H1 (cell line): ENCODE measurements around the gene PPCDC. TPM values are rescaled to one million over a fixed set of nuclear protein-coding genes. Genes with fewer than 3 reads are reported as not detected.

Experiments
- CTCF ChIA-PET: fragments of 300-600 bp; sonication (Branson Sonifier 250); formaldehyde crosslinking; loops from one replicate; lab custom pipeline; 2021; ENCODE audit not compliant: partially characterized antibody; lab: Charles Lee
- POLR2A ChIA-PET: fragments of 300-600 bp; sonication (Branson Sonifier 250); formaldehyde crosslinking; loops from one replicate; lab custom pipeline; 2021; ENCODE audit warnings: inconsistent platforms; ENCODE audit not compliant: partially characterized antibody; lab: Charles Lee
- DNase-seq, 2 experiments: peaks; one replicate each; pipeline versions ENCODE4 v3.0.0 to v3.0.0-alpha.2; 2010 to 2022; ENCODE audit warnings: low spot score in 2 of 2, low read depth in 1 of 2, mixed read lengths in 1 of 2
- FAIRE-seq: peaks from 2 replicates; lab custom pipeline; 2011; peaks lifted over from hg19 to GRCh38; lab: Jason Lieb, UNC
- H2AFZ ChIP-seq: 2 replicates; pipeline ENCODE4 v1.8.1; 2012; ENCODE audit warnings: low read length, inconsistent platforms
- H2AK5ac ChIP-seq: 2 replicates; pipeline ENCODE4 v1.6.1; 2013; ENCODE audit warnings: low read depth, low read length
- H2BK120ac ChIP-seq: replicated peaks from 2 replicates; pipeline ENCODE3; 2013; ENCODE audit warnings: low read depth, low read length, inconsistent platforms
- H2BK12ac ChIP-seq: 2 replicates; pipeline ENCODE4 v1.6.1; 2013; ENCODE audit warnings: low read depth, low read length
- H2BK15ac ChIP-seq: 2 replicates; pipeline ENCODE4 v1.6.1; 2013; ENCODE audit warnings: low read length
- H2BK20ac ChIP-seq: 2 replicates; pipeline ENCODE4 v1.6.1; 2013; ENCODE audit warnings: low read length
- H2BK5ac ChIP-seq: 2 replicates; pipeline ENCODE4 v1.6.1; 2013; ENCODE audit warnings: low read depth, low read length
- H3K14ac ChIP-seq: 2 replicates; pipeline ENCODE4 v1.6.1; 2013; ENCODE audit warnings: inconsistent platforms; ENCODE audit not compliant: insufficient read length
- H3K18ac ChIP-seq: 2 replicates; pipeline ENCODE4 v1.6.1; 2013; ENCODE audit warnings: low read length; ENCODE audit errors: extremely low read depth
- H3K23ac ChIP-seq: 2 replicates; pipeline ENCODE4 v1.6.1; 2013; ENCODE audit warnings: inconsistent platforms; ENCODE audit not compliant: insufficient read length
- H3K23me2 ChIP-seq: 2 replicates; pipeline ENCODE4 v1.6.1; 2013; ENCODE audit warnings: low read depth, low read length
- H3K27ac ChIP-seq: 2 replicates; pipeline ENCODE4 v1.6.1; 2011; ENCODE audit warnings: low read depth, low read length, inconsistent platforms
- H3K27me3 ChIP-seq, 4 experiments: replicated peaks in 1 of 4; 1 replicate in 1 of 4; 2 replicates in 3 of 4; pipeline versions ENCODE4 v1.6.1 to v1.8.1; 2011 to 2013; ENCODE audit warnings: low read length in 3 of 4, mild to moderate bottlenecking in 3 of 4, inconsistent platforms in 2 of 4, mixed read lengths in 2 of 4, moderate library complexity in 1 of 4; ENCODE audit not compliant: control insufficient read depth in 3 of 4, insufficient read depth in 3 of 4; ENCODE audit errors: extremely low read depth in 1 of 4
- H3K36me3 ChIP-seq, 4 experiments: 2 replicates each; pipeline versions ENCODE4 v1.6.1 to v1.8.1; 2011 to 2013; ENCODE audit warnings: mild to moderate bottlenecking in 4 of 4, low read length in 3 of 4, moderate library complexity in 2 of 4, control low read depth in 1 of 4, inconsistent platforms in 1 of 4; ENCODE audit not compliant: insufficient read depth in 4 of 4, control insufficient read depth in 2 of 4
- H3K4ac ChIP-seq: replicated peaks from 2 replicates; pipeline ENCODE3; 2013; ENCODE audit warnings: low read length, low read depth, mixed read lengths, inconsistent platforms; ENCODE audit not compliant: insufficient read length
- H3K4me1 ChIP-seq, 4 experiments: replicated peaks in 1 of 4; 1 replicate in 1 of 4; 2 replicates in 3 of 4; pipeline versions ENCODE4 v1.6.1 to v1.8.1; 2011 to 2013; ENCODE audit warnings: low read length in 3 of 4, inconsistent platforms in 2 of 4, mixed read lengths in 1 of 4; ENCODE audit not compliant: insufficient read depth in 4 of 4, control insufficient read depth in 3 of 4
- H3K4me2 ChIP-seq, 2 experiments: 2 replicates each; pipeline versions ENCODE4 v1.6.1 to v1.8.1; 2011 to 2013; ENCODE audit warnings: low read depth in 2 of 2, low read length in 2 of 2, control low read depth in 1 of 2, inconsistent platforms in 1 of 2, mild to moderate bottlenecking in 1 of 2; ENCODE audit not compliant: insufficient read depth in 1 of 2
- H3K4me3 ChIP-seq, 4 experiments: fragments of 200-600, 300-600 bp in 1 of 4; sonication (generic), shearing (Covaris generic), sonication (Bioruptor Twin) in 1 of 4; 2 replicates each; pipeline versions ENCODE4 v1.5.1 to v1.8.1; 2011 to 2016; ENCODE audit warnings: low read length in 4 of 4, low read depth in 3 of 4, control low read depth in 2 of 4, inconsistent platforms in 2 of 4, mild to moderate bottlenecking in 2 of 4, mixed read lengths in 1 of 4, moderate library complexity in 1 of 4; ENCODE audit not compliant: insufficient read depth in 2 of 4; ENCODE audit errors: extremely low read depth in 1 of 4
- H3K56ac ChIP-seq: replicated peaks from 2 replicates; pipeline ENCODE3; 2013; ENCODE audit warnings: low read depth, mild to moderate bottlenecking, mixed read lengths, low read length, inconsistent platforms; ENCODE audit not compliant: insufficient read length
- H3K79me1 ChIP-seq: 2 replicates; pipeline ENCODE4 v1.6.1; 2013; ENCODE audit warnings: low read depth, low read length, control low read depth
- H3K79me2 ChIP-seq, 2 experiments: 2 replicates each; pipeline versions ENCODE4 v1.6.1 to v1.8.1; 2012 to 2013; ENCODE audit warnings: low read length in 2 of 2, mild to moderate bottlenecking in 2 of 2, inconsistent platforms in 1 of 2; ENCODE audit not compliant: insufficient read depth in 2 of 2, control insufficient read depth in 1 of 2
- H3K9ac ChIP-seq, 4 experiments: replicated peaks in 1 of 4; 1 replicate in 1 of 4; 2 replicates in 3 of 4; pipeline versions ENCODE4 v1.6.1 to v1.8.1; 2011 to 2013; ENCODE audit warnings: low read depth in 3 of 4, low read length in 3 of 4, control low read depth in 2 of 4, mild to moderate bottlenecking in 2 of 4, moderate library complexity in 2 of 4, inconsistent platforms in 1 of 4; ENCODE audit errors: extremely low read depth in 1 of 4
- H3K9me3 ChIP-seq, 2 experiments: 2 replicates each; pipeline versions ENCODE4 v1.6.1 to v1.8.1; 2012 to 2013; ENCODE audit warnings: mild to moderate bottlenecking in 2 of 2, moderate library complexity in 2 of 2, control low read depth in 1 of 2, inconsistent platforms in 1 of 2, low read depth in 1 of 2, low read length in 1 of 2, mixed read lengths in 1 of 2; ENCODE audit not compliant: insufficient read depth in 2 of 2
- H4K20me1 ChIP-seq, 2 experiments: replicated peaks in 1 of 2; 2 replicates each; pipeline versions ENCODE3 to v1.8.1; 2011 to 2013; ENCODE audit warnings: inconsistent platforms in 2 of 2, low read length in 2 of 2, mild to moderate bottlenecking in 1 of 2; ENCODE audit not compliant: insufficient read depth in 2 of 2, control insufficient read depth in 1 of 2
- H4K5ac ChIP-seq: 2 replicates; pipeline ENCODE4 v1.6.1; 2013; ENCODE audit warnings: low read length, low read depth, mixed read lengths, inconsistent platforms; ENCODE audit not compliant: insufficient read length
- H4K8ac ChIP-seq: 2 replicates; pipeline ENCODE4 v1.8.0; 2013; ENCODE audit warnings: mild to moderate bottlenecking, moderate library complexity, low read length, inconsistent platforms; ENCODE audit not compliant: insufficient read depth; ENCODE audit errors: extremely low read depth
- H4K91ac ChIP-seq: replicated peaks from 2 replicates; pipeline ENCODE3; 2013; ENCODE audit warnings: low read length, mixed read lengths, inconsistent platforms; ENCODE audit not compliant: insufficient read length
- ASH2L ChIP-seq: fragments of 200-600, 300-600 bp; sonication (generic); IDR thresholded peaks from one replicate; pipeline ENCODE4 v1.7.1; 2017; ENCODE audit warnings: low read length
- BACH1 ChIP-seq: IDR thresholded peaks from 2 replicates; pipeline ENCODE4 v1.6.1; 2012; ENCODE audit warnings: low read length, improper control_type of control experiment
- CBX8 ChIP-seq: fragments of 300-800, 300-1000 bp; sonication (generic); IDR thresholded peaks from 2 replicates; pipeline ENCODE4 v1.7.1; 2016; ENCODE audit warnings: low read depth, low read length, borderline replicate concordance
- CHD1 ChIP-seq: IDR thresholded peaks from 2 replicates; pipeline ENCODE4 v1.6.1; 2012; ENCODE audit warnings: low read depth, low read length, improper control_type of control experiment
- CTBP2 ChIP-seq: IDR thresholded peaks from 2 replicates; pipeline ENCODE4 v1.7.0; 2011; ENCODE audit warnings: borderline replicate concordance, mild to moderate bottlenecking, moderate library complexity, mixed read lengths, low read length; ENCODE audit not compliant: insufficient read depth, insufficient read length
- EP300 ChIP-seq, 2 experiments: IDR thresholded peaks; 1 replicate in 1 of 2; 2 replicates in 1 of 2; pipeline ENCODE4 v1.6.1; 2011 to 2012; ENCODE audit warnings: low read depth in 2 of 2, low read length in 2 of 2, mild to moderate bottlenecking in 2 of 2, borderline replicate concordance in 1 of 2, inconsistent platforms in 1 of 2, moderate library complexity in 1 of 2
- HDAC6 ChIP-seq: IDR thresholded peaks from one replicate; pipeline ENCODE4 v1.7.1; 2012; ENCODE audit warnings: low read depth, mild to moderate bottlenecking, inconsistent platforms, low read length, moderate library complexity
- KDM4A ChIP-seq: IDR thresholded peaks from one replicate; pipeline ENCODE4 v1.7.1; 2012; ENCODE audit warnings: low read depth, mild to moderate bottlenecking, moderate library complexity, low read length, inconsistent platforms; ENCODE audit not compliant: severe bottlenecking
- POLR2A ChIP-seq, 2 experiments: IDR thresholded peaks; 1 replicate in 1 of 2; 2 replicates in 1 of 2; pipeline ENCODE4 v1.6.1; 2011; ENCODE audit warnings: low read depth in 2 of 2, low read length in 2 of 2, mild to moderate bottlenecking in 2 of 2; ENCODE audit errors: control extremely low read depth in 1 of 2
- RFX5 ChIP-seq: IDR thresholded peaks from 2 replicates; pipeline ENCODE4 v1.6.1; 2011; ENCODE audit warnings: low read depth, low read length, improper control_type of control experiment, borderline replicate concordance
- SUZ12 ChIP-seq: fragments of 200-600 bp; sonication (generic); IDR thresholded peaks from 2 replicates; pipeline ENCODE4 v1.6.1; 2012; ENCODE audit warnings: mild to moderate bottlenecking, inconsistent platforms, low read length, moderate library complexity, mixed read lengths
- TAF1 ChIP-seq: IDR thresholded peaks from 2 replicates; pipeline ENCODE4 v1.6.1; 2011; ENCODE audit warnings: mild to moderate bottlenecking, low read depth, low read length
- TBP ChIP-seq: IDR thresholded peaks from 2 replicates; pipeline ENCODE4 v1.6.1; 2011; ENCODE audit warnings: low read depth, low read length, improper control_type of control experiment
- WGBS, 2 experiments: shearing (Covaris generic) in 1 of 2; methylation state at CpG; one replicate each; pipeline versions ENCODE4 v1.1.6 to v1.1.7; 2013 to 2015; ENCODE audit warnings: low lambda C conversion rate in 2 of 2, mixed read lengths in 2 of 2, inconsistent platforms in 1 of 2, low coverage in 1 of 2, missing lambda C conversion rate in 1 of 2; ENCODE audit not compliant: insufficient replicate concordance in 2 of 2, insufficient coverage in 1 of 2, insufficient read length in 1 of 2; ENCODE audit errors: extremely low coverage in 1 of 2, missing lambda C conversion rate in 1 of 2; 5-methylcytosine and 5-hydroxymethylcytosine counted together
- polyA plus RNA-seq, 7 experiments: library from polyadenylated mRNA; depleted of rRNA in 3 of 7; stranded (reverse) in 5 of 7; unstranded in 2 of 7; fragments of >200 nt in 5 of 7; fragments of 200-250 nt in 2 of 7; gene quantifications; 1 replicate in 5 of 7; 2 replicates in 1 of 7; 4 replicates in 1 of 7; pipeline versions ENCODE4 v1.2.1 to v1.2.3, GENCODE V29; 2011 to 2013; ENCODE audit warnings: missing spikeins in 2 of 7, mixed read lengths in 2 of 7
- total RNA-seq: library from RNA; stranded (reverse); fragmentation: NEBNext Ultra II Directional; extraction: Animal tissue kit (Norgen Biotek cat#: 25700); gene quantifications from 2 replicates; pipeline ENCODE4 v1.2.1, GENCODE V29; 2021
- TF ChIP-seq, protein P1 (sequence below): IDR thresholded peaks from 2 replicates; pipeline ENCODE4 v1.6.1; 2011; ENCODE audit warnings: low read depth, mild to moderate bottlenecking, low read length; ENCODE audit not compliant: insufficient read depth

Gene PPCDC
- total and polyA plus RNA-seq, 2 of the 8 experiments (the other 6 are each of a cell fraction or from before 2014, with no cell fraction given): 11.3 to 29.7 TPM

DNA sequence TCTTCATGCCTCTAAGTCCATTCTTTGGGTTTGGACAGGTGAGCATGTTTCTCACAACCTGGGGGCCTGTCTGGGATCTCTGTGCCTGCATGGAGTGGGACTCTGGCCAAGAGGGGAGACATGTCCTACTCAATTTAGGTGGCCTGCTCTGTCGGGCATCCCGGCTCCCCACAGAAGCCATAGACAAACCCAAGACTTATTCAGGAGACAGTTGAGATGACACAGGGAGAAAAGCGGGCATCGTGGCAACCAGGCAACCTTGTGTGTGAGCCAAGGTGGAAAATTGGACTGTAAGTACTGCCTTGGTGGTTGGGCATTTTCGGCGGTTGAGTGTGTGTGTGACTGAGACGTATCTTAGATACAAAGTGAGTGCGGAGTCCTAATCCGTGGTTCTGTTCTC is 40.5 kb downstream of the PPCDC start:
- Histone ChIP-seq H2AFZ (no peak overlapping the region), H2BK120ac (peak overlapping the region; percentile 78), H2BK12ac (0 out of 2 replicates have a peak overlapping the region, but pooled peaks have one; percentile 2), H2BK5ac (no peak overlapping the region), H4K91ac (no peak overlapping the region), H3K36me3 (no peaks in the 10 kb centered on the region), H3K4me2 (no peak overlapping the region), H4K20me1 (no peaks in the 10 kb centered on the region), H3K4ac (no peak overlapping the region), H3K27ac (no peak overlapping the region), H3K9me3 (peaks cover 0 to 7% of the 10 kb centered on the region in 2 experiments; a peak in 2 of 4 replicates), H3K4me3 (no peak overlapping the region), H3K79me2 (no peaks in the 10 kb centered on the region), H3K23me2 (no peaks in the 10 kb centered on the region), H3K4me1 (no peaks in the 10 kb centered on the region; a peak in 1 of 7 replicates), H3K18ac (no peak overlapping the region), H2AK5ac (no peak overlapping the region), H3K56ac (no peak overlapping the region), H4K5ac (no peak overlapping the region), H2BK20ac (no peak overlapping the region), H3K23ac (no peak overlapping the region), H3K79me1 (no peaks in the 10 kb centered on the region), H4K8ac (no peak overlapping the region), H3K27me3 (no peaks in the 10 kb centered on the region; a peak in 1 of 7 replicates), H3K9ac (no peak overlapping the region), H2BK15ac (no peak overlapping the region), H3K14ac (no peak overlapping the region)
- ChIA-PET POLR2A (no interaction called here), CTCF (no interaction called here)
- FAIRE-seq (no peak), DNase-seq (no peak)
- 91% methylated on average over 9 of the region's 9 CpGs; no CpG with 5 or more reads in 1 of the 2 experiments for WGBS, 2 experiments
- TF ChIP-seq CBX8: no peak
- no peak for TF ChIP-seq EP300 (IDR thresholded peaks at IDR 0.05; ENCODE audit: borderline replicate concordance in 1 of 2, low read depth in 2 of 2, low read length in 2 of 2)
- no peak for TF ChIP-seq BACH1
- TF ChIP-seq TAF1: no peak
- no peak for TF ChIP-seq CHD1
- TF ChIP-seq TBP: no peak
- no peak for TF ChIP-seq RFX5
- no peak for TF ChIP-seq SUZ12
- TF ChIP-seq POLR2A (IDR thresholded peaks at IDR 0.05; ENCODE audit: control extremely low read depth in 1 of 2, low read depth in 2 of 2, low read length in 2 of 2): no peak
- TF ChIP-seq CTBP2: no peak
- TF ChIP-seq ASH2L: no peak
- TF ChIP-seq, protein P1, sequence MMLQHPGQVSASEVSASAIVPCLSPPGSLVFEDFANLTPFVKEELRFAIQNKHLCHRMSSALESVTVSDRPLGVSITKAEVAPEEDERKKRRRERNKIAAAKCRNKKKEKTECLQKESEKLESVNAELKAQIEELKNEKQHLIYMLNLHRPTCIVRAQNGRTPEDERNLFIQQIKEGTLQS: no peak
- TF ChIP-seq HDAC6: no peak
- TF ChIP-seq KDM4A: no peak
